ENCODE results near the gene CCDC7.

Gene CCDC7

GRCh38 chr10:32410569-32410968, 35.4 kb upstream of the CCDC7 start:
- no peak for DNase-seq (ENCODE audit: low read depth)
- no peak overlapping the region for H3K4me3 ChIP-seq (ENCODE audit: low read depth, low read length)
- no peak for TF ChIP-seq CTCF (IDR thresholded peaks at IDR 0.05; ENCODE audit: insufficient read depth, low read depth, low read length, missing control alignments)

- no peak for TF ChIP-seq CTCF (IDR thresholded peaks at IDR 0.05; ENCODE audit: insufficient read depth, low read depth, low read length, missing control alignments)
- DNase-seq (ENCODE audit: low read depth) = no peak
- H3K4me3 ChIP-seq (ENCODE audit: low read depth, low read length) = no peak overlapping the region
These were observed 34.0 kb upstream of the CCDC7 start for GRCh38 chr10:32411797-32412498.

GRCh38 chr10:32412499-32412853, 33.5 kb upstream of the CCDC7 start:
- no peak for TF ChIP-seq CTCF (IDR thresholded peaks at IDR 0.05; ENCODE audit: insufficient read depth, low read depth, low read length, missing control alignments)
- no peak overlapping the region for H3K4me3 ChIP-seq (ENCODE audit: low read depth, low read length)
- no peak for DNase-seq (ENCODE audit: low read depth)

GRCh38 chr10:32413513-32413912, 32.4 kb upstream of the CCDC7 start:
- TF ChIP-seq CTCF (IDR thresholded peaks at IDR 0.05; ENCODE audit: insufficient read depth, low read depth, low read length, missing control alignments) = no peak

GRCh38 chr10:32415361-32415760, 30.6 kb upstream of the CCDC7 start:
- DNase-seq (ENCODE audit: low read depth) = no peak
- TF ChIP-seq CTCF (IDR thresholded peaks at IDR 0.05; ENCODE audit: insufficient read depth, low read depth, low read length, missing control alignments) = no peak
- H3K4me3 ChIP-seq (ENCODE audit: low read depth, low read length) = no peak overlapping the region

More at GRCh38 chr10:32413513-32413912, 32.4 kb upstream of the CCDC7 start:
- no peak overlapping the region for H3K4me3 ChIP-seq (ENCODE audit: low read depth, low read length)
- peak; percentile 37 for DNase-seq (ENCODE audit: low read depth)

- no peak for DNase-seq (ENCODE audit: low read depth)
- no peak overlapping the region for H3K4me3 ChIP-seq (ENCODE audit: low read depth, low read length)
- no peak for TF ChIP-seq CTCF (IDR thresholded peaks at IDR 0.05; ENCODE audit: insufficient read depth, low read depth, low read length, missing control alignments)
These were observed 27.9 kb upstream of the CCDC7 start for GRCh38 chr10:32417911-32418547.

- no peak for TF ChIP-seq CTCF (IDR thresholded peaks at IDR 0.05; ENCODE audit: insufficient read depth, low read depth, low read length, missing control alignments)
- DNase-seq (ENCODE audit: low read depth) = no peak
- H3K4me3 ChIP-seq (ENCODE audit: low read depth, low read length) = no peak overlapping the region
These were observed 27.4 kb upstream of the CCDC7 start for GRCh38 chr10:32418572-32418971.
